A673 (cell line): ENCODE results near the gene UBE2R2. TPM values are rescaled to one million over a fixed set of nuclear protein-coding genes. Genes with fewer than 3 reads are reported as not detected.
A peak's percentile ranks its signal among the peaks of the same experiment; 100 is the strongest.

ENCODE experiments used
- BruUV-seq: library from RNA; stranded (reverse); fragments of 400-500 nt; replicated peaks from 2 replicates; lab custom pipeline; 2021; lab: Mats Ljungman, UMichigan
- CTCF ChIA-PET: fragments of 300-600 bp; sonication (Branson Sonifier 250); formaldehyde crosslinking; loops from one replicate; lab custom pipeline; 2022; ENCODE audit warnings: antibody characterized with exemption; lab: Charles Lee
- POLR2A ChIA-PET: fragments of 300-600 bp; sonication (Branson Sonifier 250); formaldehyde crosslinking; loops from one replicate; lab custom pipeline; 2022; ENCODE audit warnings: antibody characterized with exemption; ENCODE audit not compliant: low non-redundant PET; lab: Charles Lee
- DNase-seq: peaks from one replicate; pipeline ENCODE4 v3.0.0-alpha.2; 2015; ENCODE audit warnings: low spot score
- H3K27ac ChIP-seq: fragments of 200-600 bp; sonication (generic); 2 replicates; pipeline ENCODE4 v1.5.1; 2016; ENCODE audit warnings: mixed run types, low read depth, mild to moderate bottlenecking, mixed read lengths, antibody characterized with exemption, low read length; ENCODE audit not compliant: poor library complexity, severe bottlenecking
- H3K27me3 ChIP-seq: fragments of 200-600 bp; sonication (generic); replicated peaks from 2 replicates; pipeline ENCODE4 v1.6.1; 2017; ENCODE audit warnings: mixed run types, low read depth, mild to moderate bottlenecking, mixed read lengths, antibody characterized with exemption, low read length; ENCODE audit not compliant: insufficient read depth, poor library complexity
- H3K36me3 ChIP-seq: fragments of 200-600 bp; sonication (generic); 2 replicates; pipeline ENCODE4 v1.6.1; 2016; ENCODE audit warnings: mixed run types, mild to moderate bottlenecking, mixed read lengths, antibody characterized with exemption, low read length; ENCODE audit not compliant: insufficient read depth, poor library complexity, severe bottlenecking
- H3K4me1 ChIP-seq: fragments of 200-600 bp; sonication (generic); 2 replicates; pipeline ENCODE4 v1.6.1; 2017; ENCODE audit warnings: mixed run types, mild to moderate bottlenecking, mixed read lengths, antibody characterized with exemption, low read length; ENCODE audit not compliant: insufficient read depth, poor library complexity, severe bottlenecking
- H3K4me3 ChIP-seq: fragments of 200-600 bp; sonication (generic); 2 replicates; pipeline ENCODE4 v1.5.1; 2016; ENCODE audit warnings: low read depth, mixed run types, mild to moderate bottlenecking, mixed read lengths, low read length; ENCODE audit not compliant: poor library complexity, severe bottlenecking
- H3K9me3 ChIP-seq: fragments of 200-600 bp; sonication (generic); 2 replicates; pipeline ENCODE4 v1.6.1; 2016; ENCODE audit warnings: mixed run types, low read depth, mild to moderate bottlenecking, mixed read lengths, antibody characterized with exemption, low read length; ENCODE audit not compliant: poor library complexity, severe bottlenecking
- EZH2 ChIP-seq: fragments of 200-600 bp; sonication (generic); IDR thresholded peaks from 2 replicates; pipeline ENCODE4 v1.6.1; 2017; ENCODE audit warnings: borderline replicate concordance, low read depth, mild to moderate bottlenecking, mixed read lengths, antibody characterized with exemption, low read length; ENCODE audit not compliant: poor library complexity, severe bottlenecking
- intact Hi-C: fragments of 100-400 bp; cut with micrococcal nuclease; formaldehyde crosslinking; loops from one replicate; pipeline ENCODE4 v1.10.0; 2022; ENCODE audit not compliant: unreplicated experiment
- total RNA-seq: library from RNA; stranded (reverse); gene quantifications from 2 replicates; pipeline ENCODE4 v1.2.3, GENCODE V29; 2021
- TF ChIP-seq, protein P1 (sequence below): fragments of 300-800, 200-600 bp; sonication (generic); conservative IDR thresholded peaks from 2 replicates; pipeline ENCODE4 v1.5.1; 2017; ENCODE audit warnings: low read depth, mild to moderate bottlenecking, antibody characterized with exemption, low read length, moderate library complexity, mixed read lengths

Gene UBE2R2
- total RNA-seq, 1 experiment from 2014 or later: 49.2 TPM

GRCh38 chr9:33776578-33776977, 40.4 kb upstream of the UBE2R2 start:
- no peak for DNase-seq
- no peak for TF ChIP-seq EZH2
- TF ChIP-seq, protein P1, sequence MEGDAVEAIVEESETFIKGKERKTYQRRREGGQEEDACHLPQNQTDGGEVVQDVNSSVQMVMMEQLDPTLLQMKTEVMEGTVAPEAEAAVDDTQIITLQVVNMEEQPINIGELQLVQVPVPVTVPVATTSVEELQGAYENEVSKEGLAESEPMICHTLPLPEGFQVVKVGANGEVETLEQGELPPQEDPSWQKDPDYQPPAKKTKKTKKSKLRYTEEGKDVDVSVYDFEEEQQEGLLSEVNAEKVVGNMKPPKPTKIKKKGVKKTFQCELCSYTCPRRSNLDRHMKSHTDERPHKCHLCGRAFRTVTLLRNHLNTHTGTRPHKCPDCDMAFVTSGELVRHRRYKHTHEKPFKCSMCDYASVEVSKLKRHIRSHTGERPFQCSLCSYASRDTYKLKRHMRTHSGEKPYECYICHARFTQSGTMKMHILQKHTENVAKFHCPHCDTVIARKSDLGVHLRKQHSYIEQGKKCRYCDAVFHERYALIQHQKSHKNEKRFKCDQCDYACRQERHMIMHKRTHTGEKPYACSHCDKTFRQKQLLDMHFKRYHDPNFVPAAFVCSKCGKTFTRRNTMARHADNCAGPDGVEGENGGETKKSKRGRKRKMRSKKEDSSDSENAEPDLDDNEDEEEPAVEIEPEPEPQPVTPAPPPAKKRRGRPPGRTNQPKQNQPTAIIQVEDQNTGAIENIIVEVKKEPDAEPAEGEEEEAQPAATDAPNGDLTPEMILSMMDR: no peak
- ChIA-PET CTCF (no interaction called here), POLR2A (no interaction called here)
- Histone ChIP-seq H3K36me3 (no peaks in the 10 kb centered on the region), H3K27me3 (no peaks in the 10 kb centered on the region), H3K4me1 (no peaks in the 10 kb centered on the region), H3K4me3 (no peak overlapping the region), H3K9me3 (no peaks in the 10 kb centered on the region), H3K27ac (no peak overlapping the region)
- intact Hi-C loops: loop anchor here (5.0 kb wide), 1 partner anchor 39 kb away; no protein-coding TSS in a partner anchor
- BruUV-seq: no TSS peak

DNA sequence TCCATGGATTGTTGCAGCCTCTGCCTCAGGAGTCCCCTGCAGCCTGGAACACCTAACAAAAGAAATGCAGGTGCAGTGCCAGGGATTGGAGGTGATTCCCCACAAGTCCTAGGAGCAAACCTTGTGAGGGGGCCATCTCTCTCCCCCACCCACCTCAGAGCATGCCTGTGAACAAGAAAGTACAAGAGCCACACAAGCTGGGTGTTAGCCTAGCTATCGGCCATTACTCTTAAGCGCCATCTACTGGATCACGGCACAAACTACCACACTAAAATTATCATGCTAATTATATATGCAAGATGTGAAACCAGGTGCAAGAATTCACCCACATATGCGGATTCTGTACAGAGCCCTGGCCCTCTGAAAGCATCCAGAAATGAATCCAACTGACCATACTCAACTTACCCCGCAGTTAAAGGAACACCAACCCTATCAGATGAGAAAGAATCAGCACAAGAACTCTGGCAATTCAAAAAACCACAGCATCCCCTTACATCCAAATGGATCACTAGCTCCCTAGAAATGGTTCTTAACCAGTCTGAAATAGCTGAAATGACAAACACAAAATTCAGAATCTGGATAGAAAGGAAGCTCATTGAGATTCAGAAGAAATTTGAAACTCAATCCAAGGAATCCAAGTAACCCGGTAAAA, 38.1 kb upstream of the UBE2R2 start:
- H3K9me3 ChIP-seq: no peaks in the 10 kb centered on the region
- H3K4me1 ChIP-seq: no peaks in the 10 kb centered on the region
- no peak overlapping the region for H3K27ac ChIP-seq
- no peaks in the 10 kb centered on the region for H3K27me3 ChIP-seq
- no peak overlapping the region for H3K4me3 ChIP-seq
- POLR2A ChIA-PET: interaction anchor here (0.6 kb wide), 1 partner anchor 20 kb away, joined by 4 read pairs; no protein-coding TSS in a partner anchor
- no peak for TF ChIP-seq EZH2
- TF ChIP-seq, protein P1: peak; percentile 83
- intact Hi-C loops: loop anchor here (5.0 kb wide), 1 partner anchor 42 kb away; no protein-coding TSS in a partner anchor
- CTCF ChIA-PET: interaction anchor here (0.5 to 1.5 kb wide), 3 partner anchors 41 to 155 kb away, joined by 6 to 43 read pairs (median 8); no protein-coding TSS in a partner anchor
- no peaks in the 10 kb centered on the region for H3K36me3 ChIP-seq
- BruUV-seq: no TSS peak
- DNase-seq: peak; percentile 72

DNA sequence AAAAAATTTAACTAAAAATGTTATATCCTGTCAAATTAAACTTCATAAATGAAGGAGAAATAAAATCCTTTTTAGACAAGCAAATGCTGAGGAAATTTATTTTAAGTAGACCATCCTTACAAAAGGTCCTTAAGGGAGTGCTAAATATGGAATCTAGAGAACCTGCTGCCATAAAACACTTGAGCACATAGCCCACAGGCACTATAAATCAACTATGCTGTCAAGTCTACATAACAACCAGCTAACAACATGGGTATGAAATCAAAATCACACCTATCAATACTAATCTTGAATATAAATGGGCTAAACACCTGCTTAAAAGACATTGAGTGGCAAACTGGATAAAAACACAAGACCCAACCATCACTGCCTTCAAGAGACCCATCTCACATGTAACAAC, 36.7 kb upstream of the UBE2R2 start:
- CTCF ChIA-PET: no interaction called here
- intact Hi-C loops: no loop called here
- H3K4me3 ChIP-seq: no peak overlapping the region
- H3K4me1 ChIP-seq: no peaks in the 10 kb centered on the region
- no TSS peak for BruUV-seq
- no peak for DNase-seq
- no peak overlapping the region for H3K27ac ChIP-seq
- H3K9me3 ChIP-seq: no peaks in the 10 kb centered on the region
- no peaks in the 10 kb centered on the region for H3K27me3 ChIP-seq
- no peaks in the 10 kb centered on the region for H3K36me3 ChIP-seq
- TF ChIP-seq EZH2: no peak
- TF ChIP-seq, protein P1: no peak
- POLR2A ChIA-PET: no interaction called here
